Muscle layer of colon (tissue), 2 donors: ENCODE results near the gene PSMG4.
"Not testable (repeated sequence)": the region's sequence is repeated elsewhere in the genome, so short reads cannot be mapped to it uniquely, and the experiment has no call there.

ENCODE experiments used
- H3K27ac ChIP-seq: one replicate; pipeline ENCODE4 v1.7.0; 2013; ENCODE audit warnings: low read depth, mild to moderate bottlenecking, low read length, moderate library complexity
- H3K27me3 ChIP-seq, 2 donors: one replicate each; pipeline ENCODE4 v1.7.0; 2013; ENCODE audit warnings: low read length in 2 of 2, mild to moderate bottlenecking in 2 of 2; ENCODE audit not compliant: insufficient read depth in 2 of 2, control insufficient read depth in 1 of 2
- H3K36me3 ChIP-seq: one replicate; pipeline ENCODE4 v1.7.0; 2013; ENCODE audit warnings: mild to moderate bottlenecking, low read length; ENCODE audit not compliant: insufficient read depth
- H3K4me1 ChIP-seq: one replicate; pipeline ENCODE4 v1.7.0; 2013; ENCODE audit warnings: mild to moderate bottlenecking, low read length; ENCODE audit not compliant: insufficient read depth
- H3K4me3 ChIP-seq, 2 donors: one replicate each; pipeline ENCODE4 v1.7.0; 2013; ENCODE audit warnings: low read length in 2 of 2, low read depth in 1 of 2, mild to moderate bottlenecking in 1 of 2, moderate library complexity in 1 of 2
- H3K9ac ChIP-seq: one replicate; pipeline ENCODE4 v1.7.0; 2013; ENCODE audit warnings: low read length
- H3K9me3 ChIP-seq: one replicate; pipeline ENCODE4 v1.7.0; 2013; ENCODE audit warnings: mild to moderate bottlenecking, low read length
- donor health status: abdominal sarcoma.
- donor health status: Adenocarcinoma of cecum.

The PSMG4 gene

GRCh38 chr6:3231247-3232016 lies 27.3 kb upstream of the PSMG4 start:
- Histone ChIP-seq H3K4me1 (peaks cover 48% of the 10 kb centered on the region), H3K36me3 (no peaks in the 10 kb centered on the region), H3K27ac (peak overlapping the region; percentile 83), H3K4me3 (peak overlapping the region; percentile 75), H3K9ac (peak overlapping the region; percentile 70), H3K27me3 (peaks cover 39 to 46% of the 10 kb centered on the region in 2 donors), H3K9me3 (no peaks in the 10 kb centered on the region)

- H3K36me3 ChIP-seq, result no peaks in the 10 kb centered on the region
- no peaks in the 10 kb centered on the region for H3K9me3 ChIP-seq
- peaks cover 42% of the 10 kb centered on the region for H3K4me1 ChIP-seq
- H3K27ac ChIP-seq, result peak overlapping the region; percentile 83
- peak overlapping the region; percentile 70 for H3K9ac ChIP-seq
- H3K4me3 ChIP-seq, result peak overlapping the region; percentile 75
- H3K27me3 ChIP-seq, result peaks cover 39% of the 10 kb centered on the region in 2 donors
Measured at GRCh38 chr6:3232017-3232945, 26.5 kb upstream of the PSMG4 start.

- H3K4me3 ChIP-seq, result no peak overlapping the region
- no peak overlapping the region for H3K27ac ChIP-seq
- H3K9me3 ChIP-seq, result no peaks in the 10 kb centered on the region
- no peak overlapping the region for H3K9ac ChIP-seq
- H3K36me3 ChIP-seq, result no peaks in the 10 kb centered on the region
- peaks cover 29 to 35% of the 10 kb centered on the region in 2 donors for H3K27me3 ChIP-seq
- peaks cover 32% of the 10 kb centered on the region for H3K4me1 ChIP-seq
Measured at GRCh38 chr6:3233321-3233720, 25.4 kb upstream of the PSMG4 start.

- no peak overlapping the region for H3K4me3 ChIP-seq
- no peaks in the 10 kb centered on the region for H3K36me3 ChIP-seq
- peaks cover 29% of the 10 kb centered on the region for H3K4me1 ChIP-seq
- H3K27ac ChIP-seq, result no peak overlapping the region
- H3K9ac ChIP-seq, result no peak overlapping the region
- no peaks in the 10 kb centered on the region for H3K9me3 ChIP-seq
- peaks cover 24 to 31% of the 10 kb centered on the region in 2 donors for H3K27me3 ChIP-seq
Measured at GRCh38 chr6:3233904-3234303, 24.8 kb upstream of the PSMG4 start.

- Histone ChIP-seq H3K9ac (no peak overlapping the region), H3K4me3 (no peak overlapping the region), H3K27ac (no peak overlapping the region), H3K4me1 (peaks cover 14% of the 10 kb centered on the region), H3K27me3 (peaks cover 8 to 16% of the 10 kb centered on the region in 2 donors), H3K9me3 (no peaks in the 10 kb centered on the region), H3K36me3 (no peaks in the 10 kb centered on the region)
Measured at GRCh38 chr6:3235486-3235885, 23.3 kb upstream of the PSMG4 start.

GRCh38 chr6:3236005-3236404 lies 22.7 kb upstream of the PSMG4 start:
- Histone ChIP-seq H3K27ac (no peak overlapping the region), H3K27me3 (peaks cover 3 to 10% of the 10 kb centered on the region in 2 donors)

GRCh38 chr6:3237761-3238662 lies 20.7 kb upstream of the PSMG4 start:
- Histone ChIP-seq H3K9ac (no peak overlapping the region), H3K36me3 (no peaks in the 10 kb centered on the region), H3K9me3 (no peaks in the 10 kb centered on the region), H3K27me3 (no peaks in the 10 kb centered on the region), H3K4me1 (no peaks in the 10 kb centered on the region), H3K4me3 (no peak overlapping the region), H3K27ac (no peak overlapping the region)

More at GRCh38 chr6:3236005-3236404, 22.7 kb upstream of the PSMG4 start:
- Histone ChIP-seq H3K4me3 (no peak overlapping the region), H3K9ac (no peak overlapping the region), H3K36me3 (no peaks in the 10 kb centered on the region), H3K4me1 (peaks cover 13% of the 10 kb centered on the region), H3K9me3 (no peaks in the 10 kb centered on the region)

GRCh38 chr6:3239110-3239830 lies 19.5 kb upstream of the PSMG4 start:
- Histone ChIP-seq H3K4me1 (no peaks in the 10 kb centered on the region), H3K27ac (no peak overlapping the region), H3K9ac (no peak overlapping the region), H3K27me3 (no peaks in the 10 kb centered on the region), H3K4me3 (no peak overlapping the region), H3K36me3 (no peaks in the 10 kb centered on the region), H3K9me3 (no peaks in the 10 kb centered on the region)

- Histone ChIP-seq H3K9me3 (no peaks in the 10 kb centered on the region), H3K36me3 (no peaks in the 10 kb centered on the region), H3K27me3 (no peaks in the 10 kb centered on the region), H3K4me3 (no peak overlapping the region), H3K9ac (no peak overlapping the region), H3K27ac (no peak overlapping the region), H3K4me1 (no peaks in the 10 kb centered on the region)
Measured at GRCh38 chr6:3240595-3240994, 18.2 kb upstream of the PSMG4 start.

GRCh38 chr6:3241745-3242144 lies 17.0 kb upstream of the PSMG4 start:
- H3K36me3 ChIP-seq, H3K27me3 ChIP-seq, H3K9me3 ChIP-seq, H3K27ac ChIP-seq, H3K4me3 ChIP-seq, H3K4me1 ChIP-seq, H3K9ac ChIP-seq: not testable (repeated sequence)
